CD4-positive, alpha-beta T cell treated with Interferon gamma for 1 hour (primary cell): ENCODE results near the gene GPN1.
"Not testable (repeated sequence)": the region's sequence is repeated elsewhere in the genome, so short reads cannot be mapped to it uniquely, and the experiment has no call there.

Source experiments
- DNase-seq: peaks from one replicate; pipeline ENCODE4 v3.0.0-alpha.2; 2020

The GPN1 gene

DNA sequence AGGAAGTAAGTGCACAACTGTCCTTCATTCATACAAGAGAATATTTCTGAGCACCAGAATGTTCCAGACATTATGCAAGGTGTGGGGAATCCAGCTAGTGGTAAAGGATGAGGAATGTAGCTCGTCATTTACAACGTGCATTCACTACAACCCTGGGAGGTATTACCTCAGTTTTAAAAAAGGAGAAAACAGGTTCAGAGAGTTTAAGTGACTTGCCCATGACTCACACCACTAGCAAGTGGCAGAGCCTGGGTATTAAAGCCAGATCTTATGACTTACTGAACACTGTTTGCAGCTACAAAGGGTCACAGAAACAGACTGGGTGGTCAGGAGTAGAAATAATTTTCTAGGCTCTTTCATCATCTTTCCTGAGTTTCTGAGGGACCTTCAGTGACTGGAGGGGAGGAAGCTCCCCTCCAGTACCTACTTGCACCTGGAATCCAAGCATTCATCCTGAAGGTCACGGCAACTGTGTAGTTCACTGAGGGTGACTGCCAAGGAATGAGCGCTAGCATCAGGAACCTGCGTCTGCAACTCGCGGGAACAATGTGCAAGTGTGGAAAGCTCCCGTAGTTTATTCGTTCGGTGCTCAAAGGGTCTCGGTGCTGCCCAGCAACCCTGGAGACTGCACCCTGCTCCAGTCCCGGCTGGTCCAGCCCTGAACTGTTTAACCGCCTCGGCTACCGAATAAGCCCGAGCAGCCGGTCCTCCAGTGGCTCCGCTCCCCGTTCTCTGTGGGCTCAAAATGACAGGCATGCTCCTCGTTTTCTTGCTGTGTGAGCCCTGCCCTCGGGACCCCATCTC is 685 bp upstream of the GPN1 start:
- peak; percentile 4 for DNase-seq

DNA sequence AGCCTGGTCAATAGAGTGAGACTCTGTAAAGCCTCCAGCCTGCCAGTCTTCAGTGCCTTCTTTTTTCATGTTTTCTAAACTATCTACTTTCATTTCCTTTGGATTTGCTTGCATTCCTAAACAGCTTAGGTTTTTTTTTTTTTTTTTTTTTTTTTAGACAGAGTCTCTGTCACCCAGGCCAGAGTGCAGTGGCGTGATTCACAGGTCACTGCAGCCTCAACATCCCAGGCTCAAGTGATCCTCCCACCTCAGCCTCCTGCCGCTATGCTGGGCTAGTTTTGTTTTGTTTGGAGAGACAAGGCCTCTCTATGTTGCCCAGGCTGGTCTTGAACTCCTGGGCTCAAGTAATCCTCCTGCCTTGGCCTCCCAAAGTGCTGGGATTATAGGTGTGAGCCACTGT is 1.4 kb downstream of the GPN1 start:
- DNase-seq: not testable (repeated sequence)

DNA sequence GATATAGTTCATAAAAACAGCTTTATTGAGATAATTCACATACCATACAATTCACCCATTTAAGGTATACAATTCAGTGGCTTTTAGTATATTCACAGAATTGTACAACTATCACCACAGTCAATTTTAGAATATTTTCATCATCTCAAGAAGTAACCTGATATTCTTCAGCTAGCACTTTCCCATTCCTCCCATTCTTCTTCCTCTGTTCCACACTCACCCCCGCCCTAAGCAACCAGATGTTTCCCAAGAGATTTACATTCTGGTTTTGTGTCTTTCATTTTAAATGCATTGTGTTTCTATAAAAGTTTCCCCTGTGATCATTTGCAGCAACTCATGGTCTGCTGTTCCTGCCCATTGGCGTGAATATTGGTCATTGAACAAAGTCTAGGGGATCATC is 5.4 kb downstream of the GPN1 start:
- no peak for DNase-seq

DNA sequence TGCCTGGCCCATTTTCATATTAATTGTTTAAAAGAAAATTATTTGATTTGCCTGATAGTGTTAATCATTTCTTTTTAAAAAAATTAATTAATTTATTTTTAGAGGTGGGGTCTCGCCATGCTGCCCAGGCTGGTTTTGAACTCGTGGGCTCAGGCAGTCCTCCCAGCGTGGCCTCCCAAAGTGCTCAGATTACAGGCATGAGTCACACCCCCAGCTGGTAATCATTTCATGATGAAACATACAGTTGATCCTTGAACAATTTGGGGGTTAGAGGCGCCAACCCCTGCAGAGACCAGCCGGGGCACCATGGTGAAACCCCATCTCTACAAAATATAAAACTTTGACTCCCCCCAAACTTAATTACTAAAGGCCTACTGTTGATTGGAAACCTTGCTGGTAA is 7.9 kb downstream of the GPN1 start:
- no peak for DNase-seq

DNA sequence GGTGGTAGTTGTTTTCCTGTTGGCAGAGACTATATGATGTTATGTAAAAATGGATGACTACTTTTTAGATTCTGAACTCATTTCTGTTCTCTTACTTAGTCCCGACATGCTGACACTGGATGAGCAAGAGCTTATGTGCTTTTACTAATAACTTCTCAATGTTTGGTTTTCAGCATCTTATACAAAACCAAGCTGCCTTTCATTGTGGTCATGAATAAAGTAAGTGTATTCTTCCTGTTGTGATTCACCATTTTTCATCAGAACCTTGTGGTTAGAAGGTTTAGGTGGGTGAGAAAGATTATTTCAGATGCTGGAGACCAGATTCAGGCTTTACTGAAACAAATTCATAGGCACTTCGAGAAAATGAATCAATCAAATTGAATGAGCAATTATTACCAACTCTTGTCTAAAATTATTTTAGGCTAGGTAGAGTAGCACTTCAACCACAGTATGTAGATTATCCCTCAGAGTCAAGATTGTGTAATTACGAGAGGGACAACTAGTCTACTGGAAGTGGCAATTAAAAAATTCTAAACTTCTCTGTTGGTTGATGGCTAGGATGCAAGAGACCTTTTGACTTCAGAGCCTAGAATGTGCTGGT is 9.3 kb downstream of the GPN1 start:
- no peak for DNase-seq

DNA sequence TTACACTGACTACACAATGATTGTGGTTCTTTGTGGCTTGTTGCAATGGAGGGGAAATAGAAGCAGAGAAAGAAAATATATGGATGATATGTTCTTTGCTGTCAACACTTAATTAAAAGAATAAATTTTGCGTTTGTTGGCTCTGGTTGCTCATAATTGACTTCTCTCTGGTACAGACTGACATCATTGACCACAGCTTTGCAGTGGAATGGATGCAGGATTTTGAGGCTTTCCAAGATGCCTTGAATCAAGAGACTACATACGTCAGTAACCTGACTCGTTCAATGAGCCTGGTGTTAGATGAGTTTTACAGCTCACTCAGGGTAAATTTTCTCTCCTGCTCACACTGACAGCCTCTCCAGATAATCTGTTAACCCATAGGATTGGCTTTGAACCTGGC is 9.9 kb downstream of the GPN1 start:
- no peak for DNase-seq

DNA sequence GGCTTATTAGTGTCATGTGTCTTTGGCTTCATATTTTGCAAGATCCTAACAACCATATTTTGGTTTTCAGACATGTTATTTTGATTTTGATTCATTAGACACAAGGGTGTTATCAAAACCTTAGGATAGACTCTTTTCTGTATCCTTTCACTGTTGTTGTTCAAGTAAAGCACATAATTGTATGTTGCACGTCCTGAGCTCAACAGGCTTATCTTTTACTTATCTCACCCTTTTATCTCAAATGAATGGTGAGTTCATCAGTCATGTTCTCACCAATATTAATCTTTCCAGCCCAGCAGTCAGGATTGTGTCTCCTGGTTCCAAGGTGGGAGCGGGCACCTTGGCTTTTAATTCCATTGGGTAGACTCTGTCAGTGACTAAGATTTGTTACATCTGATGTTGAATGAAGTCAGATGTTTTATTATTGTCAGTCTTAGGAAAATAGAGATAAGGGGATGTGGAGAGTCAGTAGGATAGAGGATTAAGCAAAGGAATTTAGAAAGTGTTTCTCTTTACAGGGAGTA is 11.9 kb downstream of the GPN1 start:
- no peak for DNase-seq

DNA sequence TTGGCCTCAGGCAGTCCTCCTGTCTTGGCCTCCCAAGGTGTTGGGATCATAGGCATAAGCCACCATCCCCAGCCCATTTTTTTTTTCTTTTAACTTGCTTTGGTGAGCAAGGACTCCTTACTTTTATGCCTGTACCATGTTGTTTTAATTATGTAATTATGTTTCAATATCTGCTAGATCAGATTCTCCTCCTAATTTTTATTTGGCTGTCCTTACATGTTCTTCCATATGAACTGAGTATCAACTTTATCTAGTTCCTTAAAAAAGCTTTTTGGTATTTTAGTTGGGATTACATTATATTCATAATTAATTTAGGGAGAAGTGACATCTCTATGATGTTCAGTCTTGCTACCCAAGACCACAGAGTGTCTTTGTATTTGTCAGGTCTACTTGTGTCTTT is 16.3 kb downstream of the GPN1 start:
- no peak for DNase-seq

DNA sequence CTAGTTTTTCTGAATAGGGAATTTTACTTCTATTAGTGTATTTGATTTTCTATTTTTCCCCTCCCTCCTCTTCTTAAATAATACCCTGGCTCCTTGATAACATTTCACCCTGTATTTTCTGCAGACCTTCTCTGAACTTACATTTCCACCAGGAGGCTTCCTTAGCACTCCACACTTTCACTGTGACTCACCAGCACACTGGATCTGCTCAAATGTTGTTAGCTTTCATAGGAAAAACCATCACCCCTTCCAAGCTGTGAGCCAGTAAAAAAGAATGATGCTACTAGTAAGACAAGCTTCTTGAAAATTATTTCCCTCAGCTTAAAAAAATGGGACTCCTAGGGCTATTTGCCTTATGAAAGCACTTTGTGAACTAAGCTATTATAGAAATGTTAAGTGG is 18.4 kb downstream of the GPN1 start:
- no peak for DNase-seq

DNA sequence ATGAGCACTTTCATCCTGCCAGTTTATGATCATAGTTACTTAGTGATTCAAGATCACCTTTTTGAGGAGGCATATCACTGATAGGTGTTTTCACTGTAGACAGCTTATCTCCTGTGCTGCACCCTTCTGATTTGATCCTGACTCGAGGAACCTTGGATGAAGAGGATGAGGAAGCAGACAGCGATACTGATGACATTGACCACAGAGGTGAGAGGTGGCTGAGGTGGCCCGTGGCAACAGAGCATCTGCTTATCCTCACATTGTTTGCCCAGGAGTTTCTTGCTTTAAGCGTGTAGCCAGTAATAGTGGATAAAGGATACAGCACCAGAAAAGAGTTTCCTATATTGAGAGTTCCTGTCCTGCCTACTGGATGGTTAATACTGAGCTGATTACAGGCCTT is 18.9 kb downstream of the GPN1 start:
- DNase-seq: no peak

DNA sequence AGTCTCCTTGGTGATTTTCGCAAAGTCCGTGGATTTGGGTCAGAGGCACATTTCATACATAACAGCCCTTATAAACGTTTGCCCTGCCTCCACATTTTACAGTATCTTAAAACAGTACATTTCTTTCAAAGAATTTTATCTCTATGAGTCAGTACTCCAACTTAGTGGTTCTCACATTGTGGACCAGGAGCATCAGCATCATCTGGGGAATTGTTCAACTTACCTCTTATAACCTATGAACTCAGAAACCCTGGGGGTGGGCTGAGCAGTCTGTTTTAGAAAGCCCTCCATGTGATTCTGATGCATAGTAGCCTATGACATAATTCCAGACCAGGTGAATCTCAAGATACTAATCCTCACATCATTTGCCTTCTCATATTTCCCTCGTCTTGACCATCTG is 22.2 kb downstream of the GPN1 start:
- DNase-seq: no peak

DNA sequence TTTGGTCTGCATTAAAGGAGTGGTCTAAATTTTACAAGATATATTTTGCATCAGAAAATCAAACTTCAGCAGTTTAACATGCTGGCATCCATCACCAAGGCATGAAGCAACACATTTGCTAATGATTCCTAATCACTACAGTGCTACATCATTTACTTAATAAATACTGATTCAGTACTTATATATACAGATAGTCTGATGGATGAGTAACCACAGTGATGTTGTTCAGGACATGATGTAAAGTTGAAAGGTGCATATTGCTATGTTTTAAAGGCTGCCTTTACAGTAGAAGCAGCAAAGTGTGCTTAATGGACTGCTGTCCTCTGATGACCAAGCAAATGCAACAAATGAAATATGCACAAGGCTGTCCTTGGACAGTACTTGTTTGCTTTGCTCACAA is 23.5 kb downstream of the GPN1 start:
- no peak for DNase-seq

DNA sequence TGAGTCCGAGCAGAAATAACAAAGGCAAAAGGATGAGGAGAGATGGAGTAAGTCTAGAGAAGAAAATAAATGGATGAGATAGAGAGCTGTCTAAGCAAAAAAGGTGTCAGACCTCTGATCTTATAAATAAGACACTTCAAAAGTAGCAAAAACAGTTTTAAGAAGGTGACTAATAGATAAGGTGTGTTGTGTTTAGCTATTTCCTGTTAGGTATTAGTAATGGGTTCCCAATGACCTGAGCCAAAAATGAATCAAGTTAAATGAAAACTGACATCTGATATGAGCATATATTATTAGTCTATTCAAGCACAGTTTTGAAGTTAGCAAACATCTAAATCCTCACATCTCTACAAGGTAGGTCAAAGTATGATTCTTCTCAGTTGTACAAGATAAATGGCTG is 23.9 kb downstream of the GPN1 start:
- no peak for DNase-seq

DNA sequence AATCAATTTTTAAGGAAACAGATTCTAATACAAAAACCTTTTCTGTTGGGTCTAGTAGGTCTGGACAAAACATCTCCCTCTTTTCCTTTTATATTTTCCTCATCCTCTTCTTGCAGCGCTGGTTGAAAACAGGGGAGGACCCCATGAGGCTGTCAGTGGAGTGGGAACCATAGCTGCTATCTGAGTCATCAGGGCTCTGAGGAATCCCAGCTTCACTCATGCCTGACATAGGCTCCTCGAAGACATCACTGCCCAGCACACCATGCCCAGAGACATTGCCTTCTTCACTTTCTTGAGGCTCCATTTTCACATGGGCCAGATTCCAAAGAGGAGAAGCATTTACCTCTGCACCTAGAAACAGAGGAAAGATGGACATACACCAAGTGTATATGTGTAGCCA is 24.5 kb downstream of the GPN1 start:
- DNase-seq: no peak

DNA sequence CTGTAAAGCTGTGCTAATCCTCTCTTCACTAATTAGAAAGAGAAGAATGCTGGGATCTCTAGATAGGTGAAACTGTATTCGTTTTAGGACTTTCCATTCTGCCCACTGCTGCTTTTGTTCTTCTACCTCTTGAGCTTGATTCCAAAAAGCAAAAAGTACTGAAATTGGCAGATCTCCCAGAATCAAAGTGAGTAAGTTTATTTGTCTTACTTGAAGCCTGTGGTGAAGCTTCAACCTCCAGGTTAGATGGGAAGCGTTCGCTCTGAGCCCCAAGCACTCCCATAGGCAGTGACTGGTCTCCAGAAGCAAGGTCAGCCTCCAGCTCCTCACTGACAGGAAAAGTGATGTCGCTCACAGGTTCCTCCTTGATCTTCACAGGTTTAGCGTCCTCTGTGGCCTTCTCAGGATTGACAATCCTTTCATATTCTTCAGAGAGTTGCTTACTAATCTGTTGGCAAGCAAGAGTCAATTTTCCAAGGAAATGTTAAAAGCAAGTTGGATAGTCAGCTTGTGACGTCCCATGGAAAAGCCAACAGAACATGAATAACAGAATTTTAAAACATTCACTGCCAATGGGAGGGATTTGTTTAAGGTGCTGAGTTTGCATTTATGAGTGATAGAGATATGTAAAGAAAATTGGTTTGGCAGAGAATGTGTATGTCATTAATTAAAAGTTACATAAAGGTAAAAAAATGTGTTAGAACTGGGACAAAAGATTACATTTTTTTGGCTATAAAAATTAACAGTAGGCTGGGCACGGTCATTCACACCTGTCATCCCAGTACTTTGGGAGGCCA is 26.5 kb downstream of the GPN1 start:
- no peak for DNase-seq

DNA sequence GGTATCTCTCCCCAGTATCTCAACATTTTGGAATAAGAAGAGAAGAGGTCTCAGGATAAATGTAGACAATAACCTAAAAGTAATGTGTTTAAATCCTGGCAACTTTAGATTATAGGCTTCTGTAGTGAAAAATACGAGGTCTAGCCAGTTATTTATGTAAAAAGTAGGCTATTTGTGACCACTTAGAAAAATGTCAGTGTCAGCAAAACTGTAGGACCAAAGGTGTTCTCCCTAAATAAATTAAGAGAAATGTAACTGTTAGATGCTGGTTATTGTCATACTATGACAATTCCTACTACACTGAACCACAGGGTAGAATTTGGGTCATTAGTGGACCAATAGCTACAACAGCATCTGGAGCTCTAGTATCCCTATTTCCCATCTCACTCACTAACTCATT is 32.5 kb downstream of the GPN1 start:
- no peak for DNase-seq

DNA sequence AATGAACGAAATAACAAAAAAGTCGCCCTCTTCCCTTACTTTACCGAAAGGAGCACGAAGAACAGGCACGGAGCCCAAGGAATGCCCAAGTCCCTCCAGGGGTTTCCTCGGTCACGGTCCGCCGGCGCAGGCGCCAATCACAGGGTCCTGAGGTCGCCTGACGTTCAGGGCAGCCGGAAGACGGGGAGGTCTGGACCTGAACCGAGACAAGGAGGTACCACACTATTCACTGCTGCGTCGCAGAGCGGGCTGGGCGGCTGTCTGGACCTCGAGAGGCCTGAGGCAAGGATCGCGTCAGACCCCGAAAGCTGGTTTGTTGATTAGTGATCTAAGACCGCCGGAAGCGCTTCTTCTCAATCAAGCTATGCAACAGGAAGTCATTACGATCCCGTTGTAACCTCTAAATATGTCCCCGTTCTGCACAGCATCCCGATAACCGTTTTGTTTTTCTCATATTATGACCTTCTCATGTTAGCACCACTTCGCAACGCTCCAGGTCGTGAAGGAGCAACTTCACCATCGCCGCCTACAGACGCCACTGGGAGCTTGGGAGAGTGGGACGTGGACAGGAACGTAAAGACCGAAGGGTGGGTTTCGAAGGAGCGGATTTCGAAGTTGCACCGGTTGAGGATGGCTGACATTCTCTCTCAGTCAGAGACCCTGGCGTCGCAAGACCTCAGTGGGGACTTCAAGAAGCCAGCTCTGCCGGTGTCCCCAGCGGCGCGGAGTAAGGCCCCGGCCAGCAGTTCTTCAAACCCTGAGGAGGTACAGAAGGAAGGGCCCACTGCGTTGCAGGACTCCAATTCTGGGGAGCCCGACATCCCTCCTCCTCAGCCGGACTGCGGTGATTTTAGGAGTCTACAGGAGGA is 34.7 kb downstream of the GPN1 start, which contains the start of the genes SLC4A1AP and SUPT7L:
SLC4A1AP (plus strand) TSS at position 605 of the 869 bp plus-strand sequence; CDS start at position 631, 26 bp downstream.
SUPT7L (minus strand) TSS at position 330 of the 869 bp plus-strand sequence. CDS start 1,422 bp downstream, outside the sequence.
- peak; percentile 71 for DNase-seq

DNA sequence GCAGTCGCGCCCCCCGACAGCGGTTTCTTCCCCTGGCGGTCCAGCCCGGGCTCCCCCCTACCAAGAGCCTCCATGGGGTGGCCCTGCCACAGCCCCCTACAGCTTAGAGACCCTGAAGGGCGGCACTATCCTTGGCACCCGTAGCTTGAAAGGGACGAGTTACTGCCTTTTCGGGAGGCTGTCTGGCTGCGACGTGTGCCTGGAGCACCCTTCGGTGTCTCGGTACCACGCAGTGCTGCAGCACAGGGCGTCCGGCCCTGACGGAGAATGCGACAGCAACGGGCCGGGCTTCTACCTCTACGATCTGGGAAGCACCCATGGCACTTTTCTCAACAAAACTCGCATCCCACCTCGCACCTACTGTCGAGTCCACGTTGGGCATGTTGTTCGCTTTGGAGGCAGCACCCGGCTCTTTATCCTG is 35.3 kb downstream of the GPN1 start:
- DNase-seq: no peak

DNA sequence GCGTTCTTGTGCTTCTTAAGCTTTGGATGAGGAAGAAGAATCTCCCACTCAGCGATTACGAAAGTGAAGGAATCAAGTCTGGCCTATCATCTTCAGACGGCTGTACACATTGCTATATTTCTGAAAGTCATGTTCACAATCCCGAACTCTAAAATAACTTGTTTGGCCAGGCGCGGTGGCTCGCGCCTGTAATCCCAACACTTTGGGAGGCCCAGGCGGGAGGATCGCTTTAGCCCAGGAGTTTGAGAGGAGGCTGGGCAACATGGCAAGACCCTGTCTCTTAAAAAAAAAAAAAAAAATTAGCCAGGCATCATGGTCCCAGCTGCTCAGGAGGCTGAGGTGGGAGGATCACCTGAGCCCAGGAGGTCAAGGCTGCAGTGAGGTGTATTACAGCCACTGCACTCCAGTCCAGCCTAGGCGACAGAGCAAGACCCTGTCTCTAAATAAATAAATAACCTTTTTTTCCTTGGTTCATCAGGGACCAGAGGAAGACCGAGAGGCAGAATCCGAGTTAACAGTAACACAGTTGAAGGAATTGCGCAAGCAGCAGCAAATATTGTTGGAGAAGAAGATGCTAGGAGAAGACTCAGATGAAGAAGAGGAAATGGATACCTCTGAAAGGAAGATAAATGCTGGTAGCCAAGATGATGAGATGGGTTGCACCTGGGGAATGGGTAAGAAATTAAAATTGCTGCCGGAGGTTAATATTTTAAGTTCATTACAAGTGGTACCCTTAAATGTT is 35.9 kb downstream of the GPN1 start:
- no peak for DNase-seq

DNA sequence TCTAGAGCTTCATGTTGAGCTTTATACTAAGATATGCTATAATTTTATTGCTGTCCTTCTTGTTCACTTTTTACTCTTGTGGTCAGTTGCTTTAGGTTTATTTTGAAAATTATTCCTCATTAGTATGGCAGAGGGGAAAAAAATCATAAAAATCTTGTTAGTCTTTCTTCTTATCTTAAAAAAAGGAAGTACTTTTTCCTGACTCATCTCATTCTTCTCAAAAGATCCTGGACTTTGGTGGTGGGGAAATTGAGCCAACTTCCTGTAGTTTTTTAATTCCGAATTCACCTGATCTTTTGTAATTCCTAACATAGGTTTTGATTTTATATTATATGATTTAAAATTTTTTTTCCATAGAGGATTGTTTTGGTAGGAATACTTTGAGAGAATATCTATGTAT is 38.6 kb downstream of the GPN1 start:
- DNase-seq: no peak

DNA sequence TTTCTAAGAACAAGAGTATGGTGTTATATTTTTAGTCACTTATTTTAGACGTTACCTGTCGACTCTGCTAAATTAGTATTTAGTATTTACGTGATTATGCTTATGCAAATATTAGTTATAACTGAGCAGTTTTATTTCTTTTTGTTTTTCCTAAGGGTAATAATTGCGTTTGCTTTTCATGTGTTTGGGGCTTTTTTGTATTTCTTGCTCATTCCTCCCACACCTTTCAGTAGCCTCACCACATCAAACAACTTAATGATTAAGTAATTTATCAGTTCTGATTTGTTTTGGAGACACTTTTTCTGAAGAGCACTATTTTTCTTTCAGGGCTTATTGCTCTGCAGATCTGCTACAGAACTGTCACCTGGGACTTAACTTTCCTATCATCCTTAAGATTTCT is 42.4 kb downstream of the GPN1 start:
- no peak for DNase-seq
